Activated effector memory CD4-positive, alpha-beta T cell treated with anti-CD3 and anti-CD28 coated beads, Interleukin-2, amount 50 U/mL, for 16 hours (primary cell): ENCODE data around the gene ZNF256.
A peak's percentile ranks its signal among the peaks of the same experiment; 100 is the strongest.

ENCODE experiments used
- DNase-seq: peaks from one replicate; pipeline ENCODE4 v3.0.0-alpha.2; 2020

Gene ZNF256

DNA sequence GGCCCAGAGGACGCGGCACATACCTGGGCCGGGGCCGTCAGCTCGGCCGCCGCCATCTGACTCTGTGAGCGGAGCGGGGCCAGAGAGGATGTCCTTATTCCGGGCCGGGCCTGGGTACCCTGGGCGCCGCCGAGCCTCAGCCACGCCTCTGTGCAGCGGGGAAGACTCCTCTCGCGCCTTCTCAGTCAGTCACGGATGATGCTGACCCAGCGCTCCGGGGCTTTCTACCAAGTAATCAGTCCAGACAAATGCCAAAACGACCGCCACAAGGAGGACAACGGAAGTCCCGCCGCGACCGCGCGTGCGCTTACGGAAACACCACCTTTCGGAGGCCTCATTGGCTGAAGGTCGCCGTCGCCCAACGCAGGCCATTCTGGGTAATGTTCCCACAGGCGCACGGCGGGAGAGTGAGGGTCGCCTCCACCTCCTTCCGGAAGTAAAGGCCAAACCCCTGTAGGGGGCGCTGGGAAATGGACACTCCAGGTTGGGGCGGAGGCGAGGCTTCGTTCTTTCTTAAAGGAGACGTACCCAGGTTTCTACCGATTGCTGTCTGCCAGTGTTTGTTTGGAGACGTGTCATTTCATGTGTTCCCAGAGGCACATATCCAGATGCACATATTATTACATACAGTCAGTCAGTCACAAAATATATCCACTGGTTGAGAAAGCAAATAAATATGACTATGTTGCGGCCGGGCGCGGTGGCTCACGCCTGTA, at the start of gene ZNF256:
TSS of gene ZNF256 (minus strand) at position 288 of the 716 bp plus-strand sequence. CDS start at position 56, 232 bp downstream.
- DNase-seq, result peak; percentile 95

DNA sequence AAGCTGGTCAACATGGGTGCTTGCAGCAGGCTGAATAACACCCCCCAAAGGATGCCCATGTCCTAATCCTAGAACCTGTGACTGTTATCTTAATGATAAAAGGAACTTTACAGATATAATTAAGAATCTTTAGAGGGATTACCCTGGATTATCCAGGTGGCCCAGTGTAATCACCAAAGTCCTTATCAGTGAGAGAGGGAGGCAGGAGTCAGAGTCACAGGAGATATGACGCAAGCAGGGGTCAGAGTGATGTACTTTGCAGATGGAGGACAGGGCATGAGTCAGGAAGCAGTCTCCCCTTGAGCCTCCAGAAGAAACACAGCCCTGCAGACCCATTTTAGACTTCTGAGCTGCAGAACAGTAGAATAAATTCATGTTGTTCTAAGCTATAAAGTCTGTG, 45.3 kb upstream of the ZNF256 start:
- DNase-seq, result no peak

DNA sequence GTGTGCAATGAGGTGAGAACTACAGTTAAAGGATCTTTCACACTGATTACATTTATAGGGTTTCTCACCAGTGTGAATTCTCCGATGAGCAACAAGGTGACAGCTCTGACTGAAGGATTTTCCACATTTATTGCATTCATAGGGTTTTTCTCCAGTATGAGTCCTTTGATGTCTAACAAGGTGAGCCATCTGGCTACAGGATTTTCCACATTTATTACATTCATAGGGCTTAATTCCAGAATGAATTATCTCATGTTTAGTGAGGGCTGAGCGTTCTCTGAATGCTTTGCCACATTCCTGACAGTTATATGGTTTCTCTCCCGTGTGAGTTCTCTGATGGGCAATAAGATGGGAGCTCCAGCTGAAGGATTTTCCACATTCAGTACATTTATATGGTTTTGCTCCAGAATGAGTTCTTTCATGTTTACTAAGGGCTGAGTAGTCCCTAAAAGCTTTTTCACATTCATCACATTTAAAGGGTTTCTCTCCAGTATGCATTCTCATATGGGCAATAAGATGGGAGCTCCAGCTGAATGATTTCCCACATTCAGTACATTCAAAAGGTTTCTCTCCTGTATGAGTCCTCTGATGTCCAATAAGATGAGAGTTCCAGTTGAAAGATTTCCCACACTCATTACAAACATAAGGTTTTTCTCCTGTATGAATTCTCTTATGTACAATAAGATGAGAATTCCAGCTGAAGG, 31.2 kb upstream of the ZNF256 start:
- DNase-seq, result no peak

DNA sequence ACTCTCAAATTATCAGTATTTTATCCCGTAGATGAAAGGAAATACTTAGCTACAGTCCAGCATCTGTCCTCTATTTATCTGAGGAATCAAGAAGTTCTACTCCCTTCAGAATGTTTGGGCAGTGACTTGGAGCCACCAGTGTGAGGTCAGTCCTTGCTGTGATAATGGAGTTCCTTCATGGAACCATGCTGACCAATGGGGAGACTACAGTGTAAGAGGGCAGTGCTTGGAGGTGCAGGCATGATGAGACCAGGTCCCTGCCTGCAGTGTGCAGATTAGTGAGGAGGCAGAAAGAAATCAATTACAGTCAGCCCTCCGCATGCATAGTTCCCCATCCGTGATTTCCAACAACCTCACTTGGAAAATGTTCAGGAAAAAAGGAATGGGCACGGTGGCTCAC, 26.9 kb upstream of the ZNF256 start, which contains the start of gene C19orf18:
TSS of gene C19orf18 (minus strand) at position 101 of the 400 bp plus-strand sequence. CDS start 102 bp downstream, outside the sequence.
- no peak for DNase-seq

DNA sequence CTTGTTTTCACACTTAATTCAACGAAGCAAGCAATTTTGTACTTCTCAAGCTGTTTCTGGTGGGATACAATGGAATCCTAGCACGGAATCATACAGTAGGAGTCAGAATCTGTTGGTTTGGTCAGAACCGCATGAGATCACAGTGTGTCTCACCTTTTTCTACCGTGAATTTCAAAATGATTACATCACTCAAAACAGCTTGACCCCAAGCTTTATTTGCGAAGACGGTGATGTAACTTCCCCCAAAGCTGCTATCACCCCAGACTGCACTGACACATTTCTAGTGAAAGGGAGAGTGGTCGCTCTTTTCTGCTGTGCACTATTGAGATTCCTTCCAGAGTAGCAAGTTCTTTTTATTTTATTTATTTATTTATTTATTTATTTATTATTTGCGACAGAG, 17.3 kb upstream of the ZNF256 start:
- DNase-seq, result no peak

DNA sequence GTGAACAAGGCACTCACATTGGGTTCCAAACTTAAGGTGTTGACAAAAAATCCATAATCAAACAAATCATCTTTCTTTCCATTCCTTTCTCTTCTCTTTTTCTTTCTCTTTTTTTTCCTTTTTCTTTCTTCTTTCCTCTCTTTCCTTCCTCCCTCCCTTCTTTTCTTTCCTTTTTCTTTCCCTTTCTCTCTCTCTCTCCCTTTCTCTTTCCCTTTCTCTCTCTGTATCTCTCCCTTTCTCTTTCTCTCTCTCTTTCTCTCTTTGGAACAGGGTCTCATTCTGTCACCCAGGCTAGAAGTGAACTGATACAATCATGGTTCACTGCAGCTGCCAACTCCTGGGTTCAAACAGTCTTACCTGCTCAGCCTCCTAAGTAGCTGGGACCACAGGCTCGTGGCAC, 14.3 kb upstream of the ZNF256 start:
- no peak for DNase-seq

DNA sequence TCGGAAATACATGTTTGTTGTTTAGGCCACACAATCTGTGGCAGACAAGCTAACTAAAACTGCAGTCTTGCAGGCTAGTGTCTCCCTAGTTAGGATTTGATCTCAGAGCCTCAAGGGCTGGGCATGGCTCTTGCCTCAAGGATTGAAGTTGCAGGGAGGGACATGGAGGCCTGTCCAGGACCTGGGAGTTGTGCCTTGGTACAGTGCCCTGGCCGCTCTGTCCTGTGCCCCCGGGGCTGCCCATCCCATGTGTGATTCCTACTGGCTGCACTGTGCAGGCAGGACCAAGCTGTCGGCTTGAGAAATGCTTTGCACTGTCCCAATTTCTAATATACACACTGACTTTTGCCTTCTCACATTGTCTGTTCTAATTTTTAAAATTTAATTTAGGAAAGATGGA, 7.5 kb upstream of the ZNF256 start:
- no peak for DNase-seq

DNA sequence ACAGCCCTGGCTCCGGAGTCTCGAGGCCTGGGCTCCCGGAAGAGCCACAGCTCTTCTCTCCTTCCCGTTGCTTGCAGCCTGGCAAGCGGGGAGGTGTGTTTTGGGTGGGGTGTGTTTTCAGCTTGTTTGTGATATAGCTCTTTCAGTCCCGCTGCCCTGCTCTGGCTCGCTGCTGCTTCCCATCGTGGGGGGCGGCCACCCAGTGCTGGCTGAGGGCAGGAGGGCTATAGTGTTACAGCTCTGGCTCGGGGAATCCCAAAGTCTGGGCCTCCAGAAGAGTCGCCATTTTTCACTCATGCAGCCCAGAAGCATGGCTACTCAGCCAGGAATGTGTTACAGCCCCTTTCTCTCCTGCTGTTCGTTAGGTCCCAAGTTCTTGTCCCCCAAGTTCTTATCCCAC, 2.2 kb upstream of the ZNF256 start:
- DNase-seq, result no peak

DNA sequence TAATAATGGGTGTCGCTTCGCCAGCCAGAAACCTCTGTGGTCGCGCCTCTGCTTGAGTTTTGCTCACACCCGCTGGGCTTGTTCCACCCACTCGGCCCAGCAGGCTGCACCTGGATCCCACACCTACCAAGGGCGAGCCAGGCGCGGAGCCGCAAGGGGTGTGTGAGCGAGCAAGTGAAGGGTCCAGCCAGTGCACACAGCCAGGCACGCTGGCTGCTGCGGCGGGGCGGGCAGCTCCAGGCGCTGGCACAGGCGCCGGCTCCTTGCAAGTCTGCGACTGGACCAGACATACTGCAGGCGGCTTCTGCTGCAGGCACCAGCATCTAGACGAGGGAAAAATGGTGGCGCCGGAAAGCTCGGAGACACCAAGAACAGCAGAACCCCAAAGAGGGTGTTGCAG, 1.8 kb upstream of the ZNF256 start:
- no peak for DNase-seq

DNA sequence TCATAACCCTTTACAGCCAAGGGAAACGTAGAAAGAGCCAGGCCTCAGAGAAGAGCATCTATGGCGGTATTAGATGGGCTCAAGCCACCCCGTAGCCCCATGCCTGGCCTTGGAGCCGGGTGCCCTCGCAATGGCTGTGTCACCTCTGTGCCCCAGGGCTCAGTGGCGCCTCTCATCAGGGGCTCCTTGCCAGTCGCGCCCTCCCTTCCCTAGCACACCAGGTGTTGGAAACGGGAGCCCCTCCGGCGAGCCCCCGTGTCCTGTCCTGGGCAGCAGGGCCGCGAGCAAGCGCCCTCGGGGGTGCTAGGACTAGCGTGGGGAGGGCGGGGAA, 453 bp downstream of the ZNF256 start:
- no peak for DNase-seq

DNA sequence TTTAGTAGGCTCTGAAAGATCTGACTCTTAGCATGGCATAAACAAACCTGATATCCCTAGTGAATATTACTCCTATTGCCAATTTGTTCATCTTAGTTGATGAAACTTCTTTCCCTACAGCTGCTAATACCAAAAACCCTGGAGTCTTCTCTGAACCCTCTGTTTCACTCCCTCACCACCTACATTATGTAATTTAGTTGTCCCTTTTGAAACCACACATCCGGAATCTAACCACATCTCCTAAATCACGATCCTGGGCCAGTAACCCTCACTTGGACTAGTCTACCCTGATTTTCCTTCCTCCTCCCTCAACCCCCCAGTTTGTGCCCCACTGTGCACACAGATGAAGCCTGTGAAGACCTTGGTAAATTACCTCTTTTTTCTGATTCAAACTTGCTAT, 1.2 kb downstream of the ZNF256 start:
- no peak for DNase-seq

DNA sequence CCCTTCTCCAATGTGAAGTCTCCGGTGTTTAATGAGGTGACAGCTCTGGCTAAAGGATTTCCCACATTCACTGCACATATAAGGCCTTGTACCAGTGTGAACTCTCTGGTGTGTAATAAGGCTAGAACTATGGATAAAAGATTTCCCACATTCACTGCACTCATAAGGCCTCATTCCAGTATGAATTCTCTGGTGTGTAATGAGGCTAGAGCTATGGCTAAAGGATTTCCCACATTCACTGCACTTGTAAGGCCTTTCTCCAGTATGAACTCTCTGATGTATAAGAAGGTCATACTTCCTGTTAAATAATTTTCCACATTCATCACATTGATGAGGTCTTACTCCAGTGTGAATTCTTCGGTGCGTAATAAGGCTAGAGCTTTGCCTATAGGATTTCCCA, 5.9 kb downstream of the ZNF256 start:
- no peak for DNase-seq

DNA sequence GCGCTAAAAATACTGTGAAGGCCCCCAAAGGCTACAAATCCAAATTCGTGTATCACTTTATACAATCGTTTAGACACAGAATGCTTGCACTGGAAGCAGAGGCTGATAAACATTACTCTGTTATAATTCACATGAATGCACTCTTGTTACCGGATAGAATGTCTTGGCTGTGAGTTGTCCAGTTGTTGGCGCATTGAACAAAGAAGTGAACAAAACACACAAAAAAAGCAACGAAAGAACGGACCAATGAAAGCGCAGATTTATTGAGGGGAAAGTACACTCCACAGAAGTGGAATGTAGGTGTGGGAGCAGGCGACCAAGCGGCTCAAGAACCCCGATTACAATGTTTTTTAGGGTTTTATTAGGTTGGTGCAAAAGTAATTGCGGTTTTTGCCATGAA, 11.8 kb downstream of the ZNF256 start:
- DNase-seq, result no peak

DNA sequence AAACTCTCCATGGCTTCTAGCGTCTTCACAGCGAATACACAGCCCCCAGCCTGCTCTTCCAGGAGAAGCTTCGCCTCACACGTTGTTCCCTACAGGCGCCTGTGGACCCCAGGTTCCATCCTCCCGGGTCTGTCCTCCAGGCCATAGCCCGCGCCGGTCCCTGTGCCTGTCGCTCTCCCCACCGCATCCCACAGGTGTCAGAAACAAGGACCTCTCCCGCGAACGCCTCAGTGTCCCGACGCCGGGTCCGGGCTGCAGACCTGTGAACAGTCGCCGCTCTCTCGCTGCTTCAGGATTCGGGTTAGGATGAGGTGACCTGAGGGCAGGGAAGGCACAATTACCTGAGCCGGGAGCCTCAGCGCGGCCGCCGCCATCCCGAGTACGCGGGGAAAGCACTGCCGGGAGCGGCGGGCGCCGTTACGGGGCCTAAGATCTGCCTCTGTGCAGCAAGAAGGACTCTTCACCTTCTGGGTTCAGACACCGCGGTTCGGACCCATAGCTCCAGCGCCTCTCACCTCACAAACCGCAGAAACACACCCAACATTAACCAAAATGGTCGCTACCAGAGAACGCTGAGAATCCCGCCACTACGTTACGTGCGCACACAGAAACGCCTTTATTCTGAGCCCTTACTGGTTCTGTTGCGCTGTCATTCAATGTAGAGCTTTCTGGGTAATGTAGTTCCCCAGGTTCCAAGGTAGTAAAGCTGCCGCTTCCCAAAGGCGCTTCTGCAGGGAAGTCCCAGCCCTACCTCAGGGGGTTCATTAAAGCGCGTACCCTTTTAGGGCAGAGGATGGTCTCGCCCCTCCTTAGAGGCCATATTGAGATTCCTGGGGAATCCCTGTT, 12.5 kb downstream of the ZNF256 start, which contains the start of gene ZNF418:
TSS of gene ZNF418 (minus strand) at position 583 of the 846 bp plus-strand sequence. CDS start 1,580 bp downstream, outside the sequence.
- DNase-seq, result peak; percentile 66

DNA sequence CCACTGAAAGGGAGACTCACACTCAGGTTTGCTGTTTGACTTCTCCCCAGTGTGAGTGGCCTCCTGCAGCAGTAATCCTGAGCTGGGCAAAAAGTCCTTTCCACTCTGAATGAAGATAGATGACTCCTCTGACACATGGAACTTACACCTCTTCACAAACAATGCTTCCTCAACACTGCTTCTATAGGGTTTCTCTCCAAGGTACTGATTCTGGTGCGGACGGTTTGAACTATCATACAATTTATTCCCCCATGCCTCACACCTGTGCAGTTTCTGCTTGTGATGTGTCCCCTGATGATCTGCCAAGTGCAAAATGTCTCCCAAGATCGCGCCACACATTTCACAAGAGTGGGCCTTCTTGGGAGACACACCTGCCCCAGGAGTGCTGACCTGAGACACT, 19.9 kb downstream of the ZNF256 start:
- no peak for DNase-seq

DNA sequence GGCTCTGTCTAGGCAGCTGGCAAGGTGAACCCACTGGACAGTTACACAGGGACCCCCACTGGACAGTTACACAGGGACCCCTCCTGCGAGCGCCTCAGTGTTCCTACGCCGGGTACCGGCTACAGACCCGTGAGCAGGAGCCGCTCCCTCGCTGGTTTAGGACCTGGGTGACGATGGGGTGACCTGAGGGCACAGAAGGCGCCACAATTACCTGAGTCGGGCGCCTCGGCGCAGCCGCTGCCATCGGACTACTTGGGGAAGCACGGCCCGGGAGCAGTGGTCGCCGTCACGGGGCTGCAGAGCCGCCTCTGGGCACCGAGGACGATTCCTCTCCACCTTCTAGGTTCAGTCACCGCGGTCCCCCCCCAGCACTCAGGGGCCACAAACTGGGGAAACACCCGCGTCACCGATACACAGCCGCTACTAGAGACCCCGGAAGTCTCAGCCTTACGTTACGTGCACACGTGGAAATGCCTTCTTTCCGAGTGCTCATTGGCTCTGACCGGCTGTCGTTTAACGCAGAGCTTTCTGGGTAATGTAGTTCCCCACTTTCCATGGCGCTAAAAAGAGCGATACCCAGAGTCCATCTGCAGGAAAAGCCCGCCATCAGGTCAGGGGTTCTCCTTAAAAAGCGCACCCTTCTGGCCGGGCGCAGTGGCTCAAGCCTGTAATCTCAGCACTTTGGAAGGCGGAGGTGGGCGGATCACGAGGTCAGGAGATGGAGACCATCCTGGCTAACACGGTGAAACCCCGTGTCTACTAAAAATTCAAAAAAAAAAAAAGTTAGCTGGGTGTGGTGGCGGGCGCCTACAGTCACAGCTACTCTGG, 31.1 kb downstream of the ZNF256 start, which contains the start of gene ZNF417:
TSS of gene ZNF417 (minus strand) at position 425 of the 828 bp plus-strand sequence. CDS start at position 244, 181 bp downstream.
- peak; percentile 94 for DNase-seq

DNA sequence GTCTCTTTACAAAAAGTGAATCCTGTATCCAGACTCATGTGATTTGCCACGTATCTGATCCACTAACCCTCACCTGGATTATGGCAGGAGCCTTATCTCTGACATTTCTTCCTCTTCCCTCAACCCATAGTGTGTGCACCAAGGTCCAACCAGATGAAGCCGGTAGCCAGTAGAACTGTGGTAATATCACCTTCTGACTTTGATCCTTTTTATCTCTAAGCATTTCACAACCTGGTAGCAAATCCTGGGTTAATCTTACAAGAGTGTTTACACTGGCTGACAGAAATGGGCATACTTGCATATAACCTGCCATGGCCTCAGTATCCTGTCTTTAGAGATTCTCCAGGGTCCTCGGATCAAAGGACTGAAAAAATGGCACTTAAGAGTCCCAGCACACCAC, 33.0 kb downstream of the ZNF256 start:
- DNase-seq, result no peak

DNA sequence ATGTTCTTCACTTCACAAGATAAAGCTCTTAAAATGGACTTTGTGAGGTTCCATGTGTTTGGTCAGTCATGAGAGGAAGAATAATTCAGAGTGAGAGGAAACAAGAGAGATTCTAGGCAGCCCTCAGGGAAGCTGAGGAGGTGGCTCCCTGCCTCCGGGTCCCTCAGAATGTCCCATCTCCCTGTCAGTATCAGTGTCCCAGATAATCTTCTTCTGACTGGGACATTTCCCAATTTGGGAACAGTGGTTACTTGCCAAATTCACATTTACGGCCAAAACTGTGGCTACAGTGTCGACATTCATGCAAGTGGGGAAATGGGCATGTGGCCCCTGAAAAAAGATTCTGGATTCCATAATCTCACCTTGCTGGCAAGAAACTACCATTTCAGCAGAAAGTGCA, 40.1 kb downstream of the ZNF256 start:
- DNase-seq, result no peak

DNA sequence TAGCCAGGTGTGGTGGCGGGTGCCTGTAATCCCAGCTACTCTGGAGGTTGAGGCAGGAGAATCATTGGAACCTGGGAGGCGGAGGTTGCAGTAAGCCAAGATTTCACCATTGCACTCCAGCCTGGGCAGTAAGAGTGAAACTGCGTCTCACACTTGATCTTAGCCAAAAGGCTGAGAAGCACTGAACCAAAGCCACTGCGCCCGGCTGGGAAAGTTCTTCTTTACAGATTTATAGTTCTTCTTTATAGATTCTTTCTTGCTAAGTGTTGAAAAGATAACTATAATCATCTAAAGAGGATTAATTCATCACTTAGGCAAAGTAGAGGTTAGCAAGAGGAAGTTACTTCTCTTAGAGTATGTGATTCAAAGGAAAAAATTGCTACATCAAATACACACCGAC, 42.2 kb downstream of the ZNF256 start:
- no peak for DNase-seq

DNA sequence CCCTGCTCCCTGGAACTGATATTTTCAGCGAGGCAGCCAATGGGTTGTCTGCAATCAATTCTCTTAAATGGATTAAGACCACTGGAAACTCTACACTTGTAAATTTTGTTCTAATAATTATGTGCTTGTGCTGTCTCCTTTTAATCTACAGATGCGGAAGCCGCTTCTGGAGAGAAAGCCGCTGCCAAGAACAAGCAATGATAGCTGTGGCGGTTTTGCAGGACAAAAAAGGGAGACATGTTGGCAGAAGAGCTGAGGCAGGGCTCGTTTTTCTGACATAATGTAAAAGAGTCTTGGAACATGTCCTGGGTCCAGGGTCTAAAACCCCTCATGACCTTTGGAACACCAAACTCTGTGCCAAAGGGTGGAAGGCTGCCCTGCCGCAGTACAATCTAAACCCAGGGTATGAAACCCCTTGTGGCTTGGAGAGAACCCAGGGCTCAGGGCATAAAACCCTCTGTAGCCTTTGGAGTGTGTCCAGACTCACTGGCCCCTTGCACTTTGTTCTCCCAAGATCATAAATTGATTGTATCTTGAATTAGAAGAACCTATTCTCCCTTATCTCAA, 43.8 kb downstream of the ZNF256 start:
- no peak for DNase-seq

DNA sequence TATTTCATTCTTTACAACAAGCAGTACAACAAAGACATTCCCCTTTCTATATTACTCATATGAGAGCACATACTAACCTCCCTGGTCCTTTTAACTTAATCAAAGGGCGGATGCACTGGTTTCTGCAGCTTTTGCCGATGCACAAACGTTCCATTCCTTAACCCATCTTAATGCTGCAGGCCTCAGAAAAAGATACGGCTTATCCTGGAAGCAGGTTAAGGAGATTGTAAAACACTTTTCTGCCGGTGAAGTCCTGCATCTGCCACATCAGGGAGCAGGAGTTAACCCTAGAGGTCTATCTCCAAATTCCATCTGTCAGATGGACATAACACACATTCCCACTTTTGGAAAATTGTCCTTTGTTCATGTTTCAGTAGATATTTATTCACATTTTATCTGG, 47.2 kb downstream of the ZNF256 start:
- no peak for DNase-seq
